OCI-LY7 (cell line): ENCODE measurements around the gene ANKRD34B. TPM values are rescaled to one million over a fixed set of nuclear protein-coding genes. Genes with fewer than 3 reads are reported as not detected.

Source experiments
- BruUV-seq: library from RNA; stranded (reverse); fragments of 400-500 nt; replicated peaks from 2 replicates; lab custom pipeline; 2021; lab: Mats Ljungman, UMichigan
- CTCF ChIA-PET: fragments of 300-600 bp; sonication (Branson Sonifier 250); formaldehyde crosslinking; loops from one replicate; lab custom pipeline; 2022; ENCODE audit warnings: antibody characterized with exemption; ENCODE audit not compliant: unreplicated experiment; lab: Charles Lee
- POLR2A ChIA-PET: fragments of 300-600 bp; sonication (Branson Sonifier 250); formaldehyde crosslinking; loops from one replicate; lab custom pipeline; 2022; ENCODE audit warnings: antibody characterized with exemption; lab: Charles Lee
- DNase-seq: peaks from one replicate; pipeline ENCODE4 v3.0.0-alpha.2; 2015; ENCODE audit warnings: low spot score
- H2AFZ ChIP-seq: fragments of 200-600 bp; sonication (generic), shearing (Covaris generic); 2 replicates; pipeline ENCODE4 v1.6.1; 2014; ENCODE audit warnings: mild to moderate bottlenecking, antibody characterized with exemption, low read length, moderate library complexity
- H3K27ac ChIP-seq: fragments of 200-600 bp; sonication (generic); 2 replicates; pipeline ENCODE4 v1.5.1; 2014; ENCODE audit warnings: mixed run types, low read depth, mild to moderate bottlenecking, moderate library complexity, low read length, inconsistent platforms; ENCODE audit not compliant: poor library complexity, severe bottlenecking
- H3K36me3 ChIP-seq: fragments of 200-600 bp; sonication (generic); 2 replicates; pipeline ENCODE4 v1.6.1; 2014; ENCODE audit warnings: mild to moderate bottlenecking, antibody characterized with exemption, low read length, moderate library complexity, mixed read lengths; ENCODE audit not compliant: insufficient read depth
- H3K4me1 ChIP-seq: fragments of 200-600 bp; sonication (generic); 2 replicates; pipeline ENCODE4 v1.5.1; 2014; ENCODE audit warnings: mild to moderate bottlenecking, low read length; ENCODE audit not compliant: insufficient read depth, poor library complexity, severe bottlenecking
- H3K4me2 ChIP-seq: fragments of 200-600 bp; sonication (generic); 2 replicates; pipeline ENCODE4 v1.6.1; 2014; ENCODE audit warnings: mild to moderate bottlenecking, low read length
- H3K4me3 ChIP-seq: fragments of 200-600 bp; sonication (generic); 2 replicates; pipeline ENCODE4 v1.5.1; 2014; ENCODE audit warnings: mild to moderate bottlenecking, low read depth, low read length; ENCODE audit not compliant: poor library complexity, severe bottlenecking
- H3K79me2 ChIP-seq: fragments of 200-600 bp; sonication (generic); 2 replicates; pipeline ENCODE4 v1.6.1; 2016; ENCODE audit warnings: low read depth, mild to moderate bottlenecking, low read length, moderate library complexity, mixed read lengths; ENCODE audit not compliant: insufficient read depth
- H3K9me2 ChIP-seq: fragments of 200-600 bp; sonication (generic); 2 replicates; pipeline ENCODE4 v1.6.1; 2016; ENCODE audit warnings: mild to moderate bottlenecking, low read length, mixed read lengths; ENCODE audit not compliant: insufficient read depth
- H3K9me3 ChIP-seq: fragments of 200-600 bp; sonication (generic); 2 replicates; pipeline ENCODE4 v1.6.1; 2014; ENCODE audit warnings: mild to moderate bottlenecking, mixed run types, low read length, mixed read lengths
- H4K20me1 ChIP-seq: fragments of 200-600 bp; sonication (generic); 2 replicates; pipeline ENCODE4 v1.6.1; 2014; ENCODE audit warnings: mild to moderate bottlenecking, antibody characterized with exemption, low read length, moderate library complexity, mixed read lengths; ENCODE audit not compliant: insufficient read depth
- EZH2phosphoT487 ChIP-seq: fragments of 200-600 bp; sonication (generic); IDR thresholded peaks from 2 replicates; pipeline ENCODE4 v1.6.1; 2018; ENCODE audit warnings: low read depth, borderline replicate concordance, mild to moderate bottlenecking, mixed run types, antibody characterized with exemption, low read length, moderate library complexity, mixed read lengths
- intact Hi-C: fragments of 100-400 bp; cut with micrococcal nuclease; formaldehyde crosslinking; loops from one replicate; pipeline ENCODE4 v1.10.0; 2022; ENCODE audit not compliant: unreplicated experiment
- total RNA-seq, 2 experiments: library from RNA; depleted of rRNA in 1 of 2; stranded (reverse); fragments of >200 nt in 1 of 2; shearing (Covaris generic) in 1 of 2; gene quantifications; 2 replicates each; pipeline ENCODE4 v1.2.3, GENCODE V29; 2014 to 2022
- TF ChIP-seq, protein P1 (sequence below): fragments of 200-600 bp; sonication (generic); conservative IDR thresholded peaks from 2 replicates; pipeline ENCODE4 v1.5.1; 2014; ENCODE audit warnings: mild to moderate bottlenecking, antibody characterized with exemption, low read length, moderate library complexity, mixed read lengths

Gene ANKRD34B
- total RNA-seq, 2 experiments from 2014 or later = not detected

DNA sequence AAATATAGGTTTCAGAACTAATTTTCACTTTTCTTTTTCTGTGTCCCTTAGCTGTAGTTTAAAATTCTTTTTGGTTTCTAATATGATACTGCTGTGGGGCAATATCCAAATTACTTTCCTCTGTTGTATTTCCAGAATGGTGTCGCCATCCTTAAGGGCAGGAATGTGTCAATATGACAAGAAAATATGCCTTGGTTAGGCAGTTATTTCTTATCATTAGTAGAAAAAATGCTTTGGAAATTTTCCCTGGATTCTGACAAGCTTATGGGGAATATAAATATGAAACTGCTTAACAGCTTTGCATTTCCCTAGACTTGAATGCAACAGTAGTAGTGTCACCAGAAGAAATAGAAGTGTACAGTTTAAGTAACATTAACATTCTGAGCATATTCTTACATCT, 29.4 kb downstream of the ANKRD34B start:
- H3K9me3 ChIP-seq = no peaks in the 10 kb centered on the region
- BruUV-seq = no TSS peak
- no peak overlapping the region for H3K4me3 ChIP-seq
- H3K9me2 ChIP-seq = no peaks in the 10 kb centered on the region
- TF ChIP-seq EZH2phosphoT487 = no peak
- TF ChIP-seq, protein P1, sequence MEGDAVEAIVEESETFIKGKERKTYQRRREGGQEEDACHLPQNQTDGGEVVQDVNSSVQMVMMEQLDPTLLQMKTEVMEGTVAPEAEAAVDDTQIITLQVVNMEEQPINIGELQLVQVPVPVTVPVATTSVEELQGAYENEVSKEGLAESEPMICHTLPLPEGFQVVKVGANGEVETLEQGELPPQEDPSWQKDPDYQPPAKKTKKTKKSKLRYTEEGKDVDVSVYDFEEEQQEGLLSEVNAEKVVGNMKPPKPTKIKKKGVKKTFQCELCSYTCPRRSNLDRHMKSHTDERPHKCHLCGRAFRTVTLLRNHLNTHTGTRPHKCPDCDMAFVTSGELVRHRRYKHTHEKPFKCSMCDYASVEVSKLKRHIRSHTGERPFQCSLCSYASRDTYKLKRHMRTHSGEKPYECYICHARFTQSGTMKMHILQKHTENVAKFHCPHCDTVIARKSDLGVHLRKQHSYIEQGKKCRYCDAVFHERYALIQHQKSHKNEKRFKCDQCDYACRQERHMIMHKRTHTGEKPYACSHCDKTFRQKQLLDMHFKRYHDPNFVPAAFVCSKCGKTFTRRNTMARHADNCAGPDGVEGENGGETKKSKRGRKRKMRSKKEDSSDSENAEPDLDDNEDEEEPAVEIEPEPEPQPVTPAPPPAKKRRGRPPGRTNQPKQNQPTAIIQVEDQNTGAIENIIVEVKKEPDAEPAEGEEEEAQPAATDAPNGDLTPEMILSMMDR = no peak
- no peaks in the 10 kb centered on the region for H3K4me1 ChIP-seq
- H3K27ac ChIP-seq = no peak overlapping the region
- no peaks in the 10 kb centered on the region for H4K20me1 ChIP-seq
- no peak overlapping the region for H3K4me2 ChIP-seq
- DNase-seq = no peak
- ChIA-PET POLR2A (interaction anchor here (1.1 kb wide), 1 partner anchor 13 kb away, joined by 3 read pairs; no protein-coding TSS in a partner anchor), CTCF (no interaction called here)
- H2AFZ ChIP-seq = no peak overlapping the region
- H3K79me2 ChIP-seq = no peaks in the 10 kb centered on the region
- H3K36me3 ChIP-seq = no peaks in the 10 kb centered on the region
- intact Hi-C loops = no loop called here

DNA sequence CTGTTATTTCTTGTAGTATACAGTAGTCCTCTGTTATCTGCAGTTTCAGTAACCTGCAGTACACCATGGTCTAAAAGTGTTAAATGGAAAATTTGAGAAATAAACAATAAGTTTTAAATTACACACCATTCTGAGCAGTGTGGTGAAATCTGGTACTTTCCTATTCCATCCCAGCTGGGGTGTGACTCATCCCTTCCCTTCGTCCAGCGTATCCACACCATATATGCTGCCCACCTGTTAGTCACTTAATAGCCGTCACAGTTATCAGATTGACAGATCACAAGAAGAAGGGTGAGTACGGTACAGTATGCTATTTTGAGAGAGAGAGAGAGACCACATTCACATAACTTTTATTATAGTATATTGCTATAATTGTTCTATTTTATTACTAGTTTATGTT, 53.3 kb downstream of the ANKRD34B start:
- Histone ChIP-seq H3K79me2 (no peaks in the 10 kb centered on the region), H3K4me2 (no peak overlapping the region), H4K20me1 (no peaks in the 10 kb centered on the region), H3K9me2 (no peaks in the 10 kb centered on the region), H3K36me3 (no peaks in the 10 kb centered on the region), H3K27ac (no peak overlapping the region), H2AFZ (no peak overlapping the region), H3K4me1 (no peaks in the 10 kb centered on the region), H3K4me3 (no peak overlapping the region), H3K9me3 (no peaks in the 10 kb centered on the region)
- TF ChIP-seq, protein P1 = no peak
- TF ChIP-seq EZH2phosphoT487 = no peak
- intact Hi-C loops = no loop called here
- ChIA-PET POLR2A (no interaction called here), CTCF (no interaction called here)
- no TSS peak for BruUV-seq
- DNase-seq = no peak

DNA sequence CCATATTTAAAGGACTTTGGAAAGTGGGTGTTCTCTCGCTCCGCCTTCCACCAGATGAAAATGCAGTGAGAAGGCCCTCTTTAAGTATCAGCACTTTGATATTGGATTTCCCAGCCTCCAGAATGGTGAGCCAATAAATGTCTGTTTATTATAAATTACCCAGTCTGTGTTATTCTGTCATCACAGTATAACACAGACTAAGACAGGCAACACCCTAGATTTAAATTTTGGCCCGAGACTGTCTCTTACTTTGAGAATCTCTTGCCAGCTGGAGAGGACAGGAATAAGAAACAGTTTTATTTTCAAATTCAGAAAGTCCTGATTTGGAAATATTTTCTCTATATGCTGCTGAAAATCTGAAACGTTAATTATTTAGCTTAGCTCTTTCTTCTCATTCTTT, 60.7 kb downstream of the ANKRD34B start:
- TF ChIP-seq EZH2phosphoT487 = no peak
- TF ChIP-seq, protein P1 = no peak
- no TSS peak for BruUV-seq

More for the DNA sequence above, 60.7 kb downstream of the ANKRD34B start:
- CTCF ChIA-PET = no interaction called here
- no peak overlapping the region for H3K4me2 ChIP-seq
- H3K79me2 ChIP-seq = no peaks in the 10 kb centered on the region
- POLR2A ChIA-PET = interaction anchor here (0.6 to 1.2 kb wide), 3 partner anchors 11 to 393 kb away, joined by 3 to 4 read pairs (median 3); no protein-coding TSS in a partner anchor
- H3K36me3 ChIP-seq = no peaks in the 10 kb centered on the region
- no peak overlapping the region for H3K4me3 ChIP-seq
- intact Hi-C loops = no loop called here
- H3K4me1 ChIP-seq = no peaks in the 10 kb centered on the region
- no peaks in the 10 kb centered on the region for H3K9me2 ChIP-seq
- H2AFZ ChIP-seq = no peak overlapping the region
- DNase-seq = no peak
- no peaks in the 10 kb centered on the region for H4K20me1 ChIP-seq
- no peaks in the 10 kb centered on the region for H3K9me3 ChIP-seq
- no peak overlapping the region for H3K27ac ChIP-seq
